ENCODE data around the gene LRRN1.
A peak's percentile ranks its signal among the peaks of the same experiment; 100 is the strongest.

Gene LRRN1

GRCh38 chr3:3799173-3800079 is at the start of gene LRRN1:
TSS of gene LRRN1 (plus strand) at chr3:3799431. CDS start at chr3:3844642, 45,211 bp downstream.
- peak; percentile 20 for DNase-seq (ENCODE audit: low read depth)

- DNase-seq (ENCODE audit: low read depth), result no peak
Measured at GRCh38 chr3:3753416-3753815, 45.8 kb upstream of the LRRN1 start.

GRCh38 chr3:3765661-3766060 is 33.6 kb upstream of the LRRN1 start:
- no peak for DNase-seq (ENCODE audit: low read depth)

- no peak for DNase-seq (ENCODE audit: low read depth)
Measured at GRCh38 chr3:3766140-3766539, 33.1 kb upstream of the LRRN1 start.

- DNase-seq (ENCODE audit: low read depth), result no peak
Measured at GRCh38 chr3:3771094-3771493, 28.1 kb upstream of the LRRN1 start.

- no peak for DNase-seq (ENCODE audit: low read depth)
Measured at GRCh38 chr3:3771567-3771966, 27.7 kb upstream of the LRRN1 start.

- DNase-seq (ENCODE audit: low read depth), result no peak
Measured at GRCh38 chr3:3772338-3772737, 26.9 kb upstream of the LRRN1 start.

GRCh38 chr3:3772920-3773319 is 26.3 kb upstream of the LRRN1 start:
- DNase-seq (ENCODE audit: low read depth), result no peak

- DNase-seq (ENCODE audit: low read depth), result no peak
Measured at GRCh38 chr3:3776607-3777006, 22.6 kb upstream of the LRRN1 start.

- DNase-seq (ENCODE audit: low read depth), result no peak
Measured at GRCh38 chr3:3778216-3778615, 21.0 kb upstream of the LRRN1 start.

- DNase-seq (ENCODE audit: low read depth), result no peak
Measured at GRCh38 chr3:3778641-3779270, 20.5 kb upstream of the LRRN1 start.

- no peak for DNase-seq (ENCODE audit: low read depth)
Measured at GRCh38 chr3:3782457-3782856, 16.8 kb upstream of the LRRN1 start.

- DNase-seq (ENCODE audit: low read depth), result no peak
Measured at GRCh38 chr3:3783210-3783609, 16.0 kb upstream of the LRRN1 start.

GRCh38 chr3:3783696-3784095 is 15.5 kb upstream of the LRRN1 start:
- DNase-seq (ENCODE audit: low read depth), result no peak

- DNase-seq (ENCODE audit: low read depth), result no peak
Measured at GRCh38 chr3:3792391-3792790, 6.8 kb upstream of the LRRN1 start.

- DNase-seq (ENCODE audit: low read depth), result no peak
Measured at GRCh38 chr3:3798631-3799113, 559 bp upstream of the LRRN1 start.

GRCh38 chr3:3800080-3800455 is 837 bp downstream of the LRRN1 start:
- no peak for DNase-seq (ENCODE audit: low read depth)

GRCh38 chr3:3800685-3801493 is 1.7 kb downstream of the LRRN1 start:
- no peak for DNase-seq (ENCODE audit: low read depth)

GRCh38 chr3:3801494-3801841 is 2.2 kb downstream of the LRRN1 start:
- DNase-seq (ENCODE audit: low read depth), result no peak

GRCh38 chr3:3802046-3802445 is 2.8 kb downstream of the LRRN1 start:
- no peak for DNase-seq (ENCODE audit: low read depth)

- DNase-seq (ENCODE audit: low read depth), result no peak
Measured at GRCh38 chr3:3804560-3804959, 5.3 kb downstream of the LRRN1 start.

GRCh38 chr3:3806092-3806491 is 6.9 kb downstream of the LRRN1 start:
- no peak for DNase-seq (ENCODE audit: low read depth)

- no peak for DNase-seq (ENCODE audit: low read depth)
Measured at GRCh38 chr3:3806856-3807255, 7.6 kb downstream of the LRRN1 start.

All from activated T-cell treated with anti-CD3 and anti-CD28 coated beads for 24 hours (primary cell).